ENCODE data around the gene TRAF6.

Gene TRAF6

GRCh38 chr11:36451045-36451444 is 59.0 kb downstream of the TRAF6 start:
- DNase-seq (ENCODE audit: low read depth) = no peak
- no peak overlapping the region for H3K4me3 ChIP-seq (ENCODE audit: control insufficient read depth, low read depth, low read length)
- TF ChIP-seq CTCF (conservative IDR thresholded peaks at IDR 0.05; ENCODE audit: control insufficient read depth, insufficient read depth, low read depth, low read length) = no peak

GRCh38 chr11:36450110-36450572 is 59.9 kb downstream of the TRAF6 start:
- no peak overlapping the region for H3K4me3 ChIP-seq (ENCODE audit: control insufficient read depth, low read depth, low read length)
- no peak for DNase-seq (ENCODE audit: low read depth)
- no peak for TF ChIP-seq CTCF (conservative IDR thresholded peaks at IDR 0.05; ENCODE audit: control insufficient read depth, insufficient read depth, low read depth, low read length)

- DNase-seq (ENCODE audit: low read depth) = no peak
- H3K4me3 ChIP-seq (ENCODE audit: control insufficient read depth, low read depth, low read length) = no peak overlapping the region
- no peak for TF ChIP-seq CTCF (conservative IDR thresholded peaks at IDR 0.05; ENCODE audit: control insufficient read depth, insufficient read depth, low read depth, low read length)
Measured at GRCh38 chr11:36449561-36450096, 60.4 kb downstream of the TRAF6 start.

GRCh38 chr11:36447947-36448346 is 62.1 kb downstream of the TRAF6 start:
- no peak for DNase-seq (ENCODE audit: low read depth)
- H3K4me3 ChIP-seq (ENCODE audit: control insufficient read depth, low read depth, low read length) = no peak overlapping the region
- TF ChIP-seq CTCF (conservative IDR thresholded peaks at IDR 0.05; ENCODE audit: control insufficient read depth, insufficient read depth, low read depth, low read length) = no peak

GRCh38 chr11:36447514-36447913 is 62.6 kb downstream of the TRAF6 start:
- H3K4me3 ChIP-seq (ENCODE audit: control insufficient read depth, low read depth, low read length) = no peak overlapping the region
- no peak for TF ChIP-seq CTCF (conservative IDR thresholded peaks at IDR 0.05; ENCODE audit: control insufficient read depth, insufficient read depth, low read depth, low read length)
- no peak for DNase-seq (ENCODE audit: low read depth)

- no peak for TF ChIP-seq CTCF (conservative IDR thresholded peaks at IDR 0.05; ENCODE audit: control insufficient read depth, insufficient read depth, low read depth, low read length)
- DNase-seq (ENCODE audit: low read depth) = no peak
- H3K4me3 ChIP-seq (ENCODE audit: control insufficient read depth, low read depth, low read length) = no peak overlapping the region
Measured at GRCh38 chr11:36446135-36446534, 63.9 kb downstream of the TRAF6 start.

- peak; percentile 3 for DNase-seq (ENCODE audit: low read depth)
- no peak for TF ChIP-seq CTCF (conservative IDR thresholded peaks at IDR 0.05; ENCODE audit: control insufficient read depth, insufficient read depth, low read depth, low read length)
- H3K4me3 ChIP-seq (ENCODE audit: control insufficient read depth, low read depth, low read length) = no peak overlapping the region
Measured at GRCh38 chr11:36443661-36444060, 66.4 kb downstream of the TRAF6 start.
